Stomach smooth muscle (tissue), 2 donors: ENCODE results near the gene EFNA2.

Experiments used
- H3K27ac ChIP-seq: one replicate; pipeline ENCODE4 v1.7.0; 2013; ENCODE audit warnings: mild to moderate bottlenecking, low read length, inconsistent platforms
- H3K27me3 ChIP-seq, 2 donors: one replicate each; pipeline ENCODE4 v1.7.0; 2013; ENCODE audit warnings: low read length in 2 of 2; ENCODE audit not compliant: insufficient read depth in 2 of 2, control insufficient read depth in 1 of 2
- H3K36me3 ChIP-seq, 2 donors: one replicate each; pipeline ENCODE4 v1.7.0; 2013; ENCODE audit warnings: low read length in 2 of 2; ENCODE audit not compliant: control insufficient read depth in 2 of 2, insufficient read depth in 2 of 2
- H3K4me1 ChIP-seq: one replicate; pipeline ENCODE4 v1.7.0; 2013; ENCODE audit warnings: low read length; ENCODE audit not compliant: control insufficient read depth, insufficient read depth
- H3K4me3 ChIP-seq, 2 donors: one replicate each; pipeline ENCODE4 v1.7.0; 2013; ENCODE audit warnings: low read length in 2 of 2
- H3K9ac ChIP-seq, 2 donors: one replicate each; pipeline ENCODE4 v1.7.0; 2013; ENCODE audit warnings: low read length in 2 of 2, mild to moderate bottlenecking in 1 of 2
- H3K9me3 ChIP-seq, 2 donors: one replicate each; pipeline ENCODE4 v1.7.0; 2013; ENCODE audit warnings: low read length in 2 of 2; ENCODE audit not compliant: control insufficient read depth in 2 of 2
- donor health status: healthy.
- donor health status: Pancreatic carcinoma.

Gene EFNA2

GRCh38 chr19:1340681-1341469 lies 55.2 kb downstream of the EFNA2 start:
- H3K9me3 ChIP-seq, result no peaks in the 10 kb centered on the region
- no peaks in the 10 kb centered on the region for H3K4me1 ChIP-seq
- H3K27ac ChIP-seq, result no peak overlapping the region
- H3K36me3 ChIP-seq, result no peaks in the 10 kb centered on the region
- peaks cover 0 to 4% of the 10 kb centered on the region in 2 donors for H3K27me3 ChIP-seq
- no peak overlapping the region for H3K9ac ChIP-seq
- H3K4me3 ChIP-seq, result no peak overlapping the region

GRCh38 chr19:1343041-1343440 lies 57.4 kb downstream of the EFNA2 start:
- Histone ChIP-seq H3K9ac (no peak overlapping the region), H3K4me3 (no peak overlapping the region), H3K9me3 (no peaks in the 10 kb centered on the region), H3K4me1 (no peaks in the 10 kb centered on the region), H3K27ac (no peak overlapping the region), H3K36me3 (no peaks in the 10 kb centered on the region), H3K27me3 (peaks cover 0 to 4% of the 10 kb centered on the region in 2 donors)

- no peak overlapping the region for H3K27ac ChIP-seq
- H3K36me3 ChIP-seq, result no peaks in the 10 kb centered on the region
- H3K9ac ChIP-seq, result no peak overlapping the region
- H3K27me3 ChIP-seq, result no peaks in the 10 kb centered on the region
- H3K9me3 ChIP-seq, result no peaks in the 10 kb centered on the region
- no peak overlapping the region for H3K4me3 ChIP-seq
- peaks cover 10% of the 10 kb centered on the region for H3K4me1 ChIP-seq
These were observed 63.5 kb downstream of the EFNA2 start for GRCh38 chr19:1349211-1349610.

- Histone ChIP-seq H3K9me3 (no peaks in the 10 kb centered on the region), H3K4me1 (peaks cover 21% of the 10 kb centered on the region), H3K27me3 (no peaks in the 10 kb centered on the region), H3K27ac (no peak overlapping the region), H3K9ac (peak overlapping the region in 1 of 2 donors; percentile 44), H3K4me3 (no peak overlapping the region), H3K36me3 (no peaks in the 10 kb centered on the region)
These were observed 65.2 kb downstream of the EFNA2 start for GRCh38 chr19:1350867-1351266.
